ENCODE measurements around the gene FIGN.

Gene FIGN

DNA sequence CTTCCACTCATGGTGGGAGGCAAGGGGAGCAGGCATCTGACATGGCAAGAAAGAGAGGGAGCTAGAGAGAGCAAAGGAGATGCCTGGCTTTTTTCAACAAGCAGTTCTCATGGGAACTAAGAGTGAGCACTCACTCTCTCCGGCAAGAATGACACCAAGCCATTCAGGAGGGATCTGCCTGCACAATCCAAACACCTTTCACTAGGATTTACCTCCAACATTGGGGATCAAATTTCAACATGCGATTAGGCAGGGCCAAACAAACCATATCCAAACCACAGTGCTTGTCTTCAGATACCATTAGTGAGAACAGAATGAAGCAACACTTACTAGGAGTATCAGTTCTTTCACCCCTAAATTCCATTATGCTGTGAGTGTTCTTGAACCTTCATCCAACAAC, 77.3 kb downstream of the FIGN start:
- no peak for DNase-seq

DNA sequence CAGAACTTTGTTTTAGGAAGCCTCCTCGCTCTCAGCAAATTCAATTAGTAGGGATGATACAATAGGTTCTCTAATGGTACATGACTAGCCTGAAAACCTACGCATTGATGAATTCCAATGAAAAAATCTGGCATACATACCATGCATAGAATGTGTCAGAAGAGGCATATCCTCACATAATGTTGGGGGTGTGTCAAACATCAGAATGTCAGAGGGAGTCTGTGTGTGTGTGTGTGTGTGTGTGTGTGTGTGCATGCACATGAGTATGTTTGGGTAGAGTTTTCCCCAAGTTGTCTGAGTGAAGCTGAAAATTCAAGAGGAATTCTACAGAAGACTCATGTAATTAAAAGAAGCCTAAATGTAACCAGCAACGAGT, 78.5 kb downstream of the FIGN start:
- no peak for DNase-seq

DNA sequence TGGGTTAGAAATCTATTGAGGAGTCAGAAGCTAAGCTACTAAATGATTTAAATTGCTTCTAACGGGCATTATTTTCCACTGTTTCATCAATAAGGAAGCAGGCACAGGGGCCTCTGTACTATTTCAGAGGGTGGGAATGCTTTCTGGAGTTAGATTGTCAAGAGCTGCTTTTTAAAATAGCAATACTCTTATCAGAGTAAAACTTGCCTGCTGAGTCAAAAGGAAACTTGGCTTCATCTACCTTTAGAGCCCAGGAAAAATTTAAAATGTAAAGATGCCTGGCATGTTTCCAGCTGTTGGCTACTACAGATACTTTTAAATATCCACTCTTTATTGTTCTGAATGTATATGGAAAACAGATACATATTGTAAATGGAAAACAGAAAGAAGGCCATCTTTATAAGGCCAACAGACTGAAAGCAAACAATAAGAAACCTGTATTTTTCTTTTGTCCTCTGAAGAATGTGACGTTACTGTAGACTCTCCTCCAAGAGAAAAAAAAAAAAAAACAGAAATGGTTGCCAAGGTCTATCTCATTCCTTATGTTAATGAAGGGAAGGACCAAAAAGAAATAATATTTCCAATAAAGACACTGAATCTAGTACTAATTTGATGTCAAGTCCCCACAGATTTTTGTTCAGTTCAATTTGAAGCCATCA, 79.1 kb downstream of the FIGN start:
- no peak for DNase-seq

GRCh38 chr2:163655667-163656066, 80.1 kb downstream of the FIGN start:
- DNase-seq, result no peak

DNA sequence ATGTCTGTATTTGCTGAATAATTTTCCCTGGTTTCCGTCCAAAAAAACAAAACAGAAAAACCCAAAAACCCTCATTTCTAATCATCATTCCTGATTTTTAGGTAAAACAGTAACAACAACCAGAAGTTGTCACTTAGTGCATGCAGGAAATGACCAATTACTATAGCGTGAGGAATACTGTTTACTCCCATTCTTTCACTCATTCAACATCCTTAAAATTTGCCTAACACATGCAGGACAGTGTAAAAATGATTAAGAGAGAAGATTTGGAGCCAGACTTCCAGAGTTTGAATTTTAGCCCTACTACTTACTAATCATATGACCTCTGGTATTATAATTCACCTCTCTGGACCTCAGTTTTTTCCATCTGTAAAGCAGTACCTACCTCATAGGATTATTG, 83.1 kb downstream of the FIGN start:
- DNase-seq, result no peak

DNA sequence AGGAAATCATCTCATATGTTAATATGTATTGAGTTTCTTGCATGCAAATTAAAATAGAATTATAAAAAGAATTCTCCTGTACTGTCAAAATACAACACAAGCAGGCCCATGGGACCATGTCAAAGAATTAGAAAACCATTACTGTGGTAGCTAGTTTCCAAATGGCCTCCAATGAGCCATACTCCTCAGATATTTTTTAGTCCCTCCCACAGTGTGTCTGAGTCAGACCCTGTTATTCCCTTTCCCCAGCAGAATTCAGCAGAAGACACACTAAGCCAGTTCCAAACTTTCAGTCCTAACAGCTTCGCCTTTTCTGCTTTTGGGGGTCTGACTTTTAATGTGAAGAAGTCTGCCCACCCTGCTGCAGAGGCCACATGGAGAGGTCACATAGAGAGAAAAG, 86.7 kb downstream of the FIGN start:
- no peak for DNase-seq

- DNase-seq, result no peak
These were observed 88.5 kb downstream of the FIGN start for GRCh38 chr2:163647300-163647699.

GRCh38 chr2:163646687-163647086, 89.1 kb downstream of the FIGN start:
- DNase-seq, result no peak

DNA sequence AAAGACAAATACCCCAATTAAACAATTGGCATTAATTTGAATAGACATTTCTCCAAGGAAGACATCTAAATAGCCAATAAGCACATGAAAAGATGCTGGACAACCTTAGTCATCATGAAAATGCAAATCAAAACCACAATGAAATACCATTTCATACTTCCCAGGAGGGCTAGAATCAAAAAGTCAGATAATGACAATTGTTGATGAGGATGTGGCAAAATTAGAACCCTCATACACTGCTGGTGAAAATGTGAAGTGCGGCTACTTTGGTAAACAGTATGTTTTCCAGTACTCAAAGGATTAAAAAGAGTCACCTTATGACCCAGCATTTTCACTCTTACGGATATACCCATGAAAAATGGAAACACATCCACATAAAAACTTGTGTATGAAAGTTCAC, 91.6 kb downstream of the FIGN start:
- DNase-seq, result no peak

DNA sequence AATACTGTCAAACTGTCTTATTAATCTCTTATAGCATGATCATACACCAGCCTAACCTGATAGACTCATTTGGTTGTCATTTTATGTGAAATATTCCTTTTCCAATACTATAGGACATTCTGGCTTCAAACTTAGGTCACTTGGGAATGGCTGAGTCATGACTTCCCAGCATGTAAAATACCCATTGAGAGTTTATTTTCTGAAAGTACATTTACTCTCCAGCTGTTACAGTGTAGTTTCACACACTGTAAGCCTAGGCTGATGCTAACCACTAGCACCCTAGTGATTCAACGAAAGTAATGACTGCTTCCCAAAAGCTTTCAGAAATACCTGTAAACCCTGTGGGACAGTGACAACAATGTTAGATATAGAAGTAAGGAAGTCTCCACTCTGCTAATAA, 93.8 kb downstream of the FIGN start:
- no peak for DNase-seq

DNA sequence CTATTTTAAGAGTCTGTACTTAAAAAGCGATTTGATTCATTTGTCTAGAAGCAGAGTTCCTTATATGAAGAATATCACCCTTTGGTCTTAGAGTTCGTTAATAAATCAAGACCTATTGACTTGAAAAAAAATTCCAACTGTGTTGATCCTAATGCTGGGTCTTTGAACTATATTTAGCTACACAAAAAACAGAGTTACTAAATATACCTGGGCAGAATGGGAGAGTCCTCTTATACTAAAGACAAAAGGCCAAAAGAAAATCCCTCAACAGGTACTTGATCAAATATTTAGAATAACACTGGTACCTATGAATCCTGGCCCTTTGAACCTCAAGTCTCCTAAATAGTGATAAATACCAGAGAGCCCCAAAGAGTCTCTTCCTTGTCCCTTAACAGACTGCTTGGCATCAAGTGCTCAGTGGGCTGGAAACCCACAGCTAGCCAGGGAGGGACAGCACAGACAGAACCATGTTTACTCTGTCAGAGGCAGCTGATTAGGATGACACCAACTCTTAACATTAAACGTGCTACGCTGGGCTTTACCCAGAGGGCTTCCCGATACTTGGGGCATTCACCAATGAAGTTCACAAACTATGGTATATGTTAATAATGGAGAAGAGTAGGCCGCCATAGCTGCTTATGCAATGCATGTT, 95.1 kb downstream of the FIGN start:
- DNase-seq, result no peak

GRCh38 chr2:163637871-163638270, 97.9 kb downstream of the FIGN start:
- DNase-seq, result no peak

DNA sequence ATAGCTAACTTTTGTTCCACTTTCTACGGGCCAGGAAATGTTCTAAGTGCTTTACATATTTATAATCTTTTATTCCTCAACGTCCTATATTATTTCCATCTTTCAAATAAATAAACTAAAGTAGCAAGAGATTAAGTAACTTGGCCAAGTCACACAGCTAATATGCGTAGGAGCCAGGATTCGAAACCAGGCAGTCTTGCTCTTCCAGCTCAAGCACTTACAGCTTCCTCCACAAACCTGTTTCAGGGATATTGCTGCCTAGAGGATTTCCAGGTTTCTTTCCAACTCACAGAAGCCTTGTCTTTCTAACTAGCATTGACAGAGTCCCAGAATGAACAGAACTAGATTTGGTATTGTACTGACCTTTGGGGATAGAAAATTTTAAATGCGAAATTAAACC, 102.5 kb downstream of the FIGN start:
- no peak for DNase-seq

DNA sequence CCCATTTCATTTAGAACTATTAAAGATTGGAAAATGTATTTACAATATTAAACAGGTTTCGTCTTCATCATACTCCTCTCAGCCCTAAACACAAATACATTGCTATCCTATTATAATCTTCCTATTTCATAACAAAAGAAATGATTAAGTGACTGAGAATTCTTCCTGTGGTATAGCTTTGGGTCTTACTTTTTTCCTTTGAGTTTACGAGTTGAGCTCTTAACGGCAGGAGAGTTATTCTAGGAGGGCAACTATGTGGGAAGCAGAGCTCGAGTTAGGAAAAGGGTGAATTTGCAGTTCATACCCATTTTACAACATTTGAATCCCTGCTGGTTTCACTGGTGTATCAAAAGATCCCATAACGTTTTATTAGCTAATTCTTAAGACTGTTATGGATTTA, 105.0 kb downstream of the FIGN start:
- DNase-seq, result no peak

GRCh38 chr2:163626639-163627109, 109.1 kb downstream of the FIGN start:
- DNase-seq, result no peak

GRCh38 chr2:163626208-163626607, 109.6 kb downstream of the FIGN start:
- DNase-seq, result no peak

DNA sequence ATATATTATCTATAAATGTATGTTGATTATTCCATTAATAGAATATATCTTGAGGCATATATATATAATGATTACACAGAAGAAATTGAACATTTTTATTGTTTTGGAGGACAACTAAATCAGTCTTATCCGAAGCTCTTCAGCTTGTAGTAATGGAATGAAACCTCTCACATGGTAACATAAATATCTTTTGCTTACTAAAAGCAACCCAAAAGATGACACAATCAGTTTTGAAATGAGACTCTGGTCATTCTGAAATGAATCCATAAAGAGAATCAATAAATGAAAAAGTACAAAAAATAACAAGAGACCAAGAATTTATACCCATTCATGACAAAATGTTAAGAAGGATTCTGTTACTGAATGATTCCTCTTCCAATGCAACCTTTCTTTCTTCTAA, 110.2 kb downstream of the FIGN start:
- DNase-seq, result no peak

DNA sequence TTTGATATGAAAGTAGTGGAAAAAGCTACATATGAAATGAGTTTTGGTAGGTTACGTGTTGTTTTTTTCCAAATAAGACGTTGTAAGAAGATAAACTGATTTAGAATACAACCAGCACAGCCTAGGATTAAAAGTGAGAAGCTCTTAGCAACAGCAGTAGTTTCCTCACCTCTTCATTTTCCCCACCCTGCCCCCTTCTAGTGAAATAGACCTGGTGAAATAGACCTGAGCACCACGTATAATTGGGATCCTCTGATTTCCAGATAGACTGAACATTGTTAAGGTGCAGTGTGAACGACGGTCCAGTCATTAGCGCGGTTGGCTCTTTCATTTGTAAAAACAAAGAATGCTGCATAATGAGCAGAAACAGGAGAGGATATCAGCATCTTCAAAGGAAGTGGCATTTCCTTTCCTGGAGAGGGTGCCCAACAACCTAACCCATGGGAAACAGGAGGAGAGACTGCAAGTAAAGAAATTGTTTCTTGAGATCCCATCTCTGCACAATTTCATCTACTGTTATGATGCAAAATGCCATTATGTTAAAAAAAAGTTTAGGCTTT, 114.3 kb downstream of the FIGN start:
- DNase-seq, result no peak

- no peak for DNase-seq
These were observed 118.3 kb downstream of the FIGN start for GRCh38 chr2:163617517-163617916.

DNA sequence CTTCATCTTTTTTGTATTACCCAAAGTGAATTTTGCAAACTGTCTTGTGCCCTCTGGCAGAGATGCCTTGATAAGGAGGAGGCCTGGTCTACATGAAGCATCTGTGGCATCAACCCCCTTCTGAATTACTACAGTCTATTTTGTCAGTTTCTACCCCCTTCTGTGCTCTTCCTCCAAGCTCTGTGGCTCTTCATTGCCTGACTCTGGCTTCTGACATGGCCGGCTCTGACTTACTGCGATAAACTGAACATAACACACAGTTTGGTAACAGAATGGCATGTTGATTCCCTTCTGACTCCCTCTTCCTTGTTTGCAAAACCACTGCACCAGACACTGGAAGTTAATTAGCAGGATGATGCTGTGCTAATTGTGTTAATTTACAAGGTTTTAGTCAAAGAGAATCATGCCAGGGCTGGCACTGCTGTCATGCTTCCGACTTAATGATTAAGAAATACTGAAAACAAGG, 122.5 kb downstream of the FIGN start:
- DNase-seq, result no peak

- DNase-seq, result no peak
These were observed 123.5 kb downstream of the FIGN start for GRCh38 chr2:163612332-163612731.

DNA sequence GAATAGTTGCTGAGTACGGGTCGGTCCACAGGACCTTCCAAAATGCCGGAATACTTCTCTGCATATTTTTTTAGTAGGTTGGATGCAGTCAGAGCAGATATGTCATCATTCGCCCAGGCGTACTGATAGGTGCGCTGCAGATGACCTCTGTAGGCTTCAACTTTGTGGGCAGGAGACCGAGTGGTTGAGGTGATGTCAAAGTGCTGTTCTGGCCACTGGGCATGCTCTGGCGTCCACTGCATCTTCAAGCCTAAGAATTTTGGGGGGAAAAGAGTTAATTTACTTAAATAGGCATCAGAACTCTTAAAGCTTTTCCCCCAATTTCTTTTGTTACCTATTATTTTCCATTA, 124.3 kb downstream of the FIGN start:
- DNase-seq, result no peak

DNA sequence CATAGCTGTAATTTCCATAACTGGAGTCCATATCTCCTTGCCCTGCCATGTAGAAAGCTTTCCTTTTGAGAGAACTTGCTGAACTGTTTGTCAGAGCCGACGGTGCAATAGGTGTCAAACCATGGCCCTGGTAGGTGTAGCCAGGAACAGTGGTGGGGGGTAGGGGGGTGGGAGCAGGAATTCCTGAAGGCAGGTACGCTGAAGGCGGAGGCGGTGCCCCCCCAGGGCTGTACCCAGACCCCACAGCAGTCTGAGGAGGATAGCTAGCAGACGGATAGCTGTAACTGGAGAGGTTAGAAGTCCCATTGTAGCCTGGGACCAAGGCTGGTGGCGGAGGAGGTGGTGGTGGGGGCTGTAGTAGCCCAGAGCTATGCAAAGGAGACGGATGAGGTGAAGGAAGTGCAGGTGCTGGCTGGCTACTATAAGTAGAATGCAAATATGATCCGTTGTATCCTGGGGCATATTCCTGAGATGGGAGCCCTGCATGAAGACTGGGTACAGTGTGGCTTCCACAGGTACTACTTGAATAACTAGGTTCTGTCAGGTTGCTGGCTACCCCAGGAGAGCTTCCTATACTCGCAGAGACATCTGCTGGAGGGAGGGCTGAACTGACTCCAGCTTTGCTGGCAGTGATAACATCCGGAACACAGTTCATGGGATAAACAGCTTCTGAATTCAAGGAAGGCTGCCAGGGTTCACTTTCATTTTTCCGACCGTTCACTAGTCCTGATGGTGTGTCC, 124.8 kb downstream of the FIGN start:
- DNase-seq, result no peak

GRCh38 chr2:163607630-163608029, 128.2 kb downstream of the FIGN start:
- no peak for DNase-seq

Measured in activated CD4-positive, CD25-positive, alpha-beta regulatory T cell (primary cell).